HG03066 (cell line): ENCODE results near the gene TMEM132A.
A peak's percentile ranks its signal among the peaks of the same experiment; 100 is the strongest.

Experiments
- ATAC-seq: cut with Tn5 transposase; IDR thresholded peaks from one replicate; pipeline ENCODE4 v1.9.1; 2021; ENCODE audit warnings: low read depth; ENCODE audit not compliant: unreplicated experiment

The TMEM132A gene

DNA sequence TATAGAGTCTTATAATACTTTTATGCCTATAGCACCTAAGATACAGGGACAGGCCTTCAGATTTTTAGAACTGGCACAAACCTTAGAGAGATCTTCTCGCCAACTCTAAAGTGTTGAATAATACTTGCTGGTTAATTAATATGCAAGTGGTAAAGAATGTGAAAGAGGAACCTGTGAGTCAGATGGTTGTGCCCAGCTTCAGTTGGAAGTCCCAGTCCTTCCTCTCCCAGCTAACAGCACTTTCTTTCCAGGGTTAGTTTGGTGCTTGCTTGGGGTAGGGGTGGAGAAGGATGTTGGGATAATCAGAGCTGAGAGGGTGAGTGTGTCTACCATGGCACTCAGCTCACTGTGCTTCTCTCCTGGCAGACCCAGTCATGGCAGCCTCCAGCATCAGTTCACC, 4.9 kb upstream of the TMEM132A start:
- ATAC-seq = no peak

DNA sequence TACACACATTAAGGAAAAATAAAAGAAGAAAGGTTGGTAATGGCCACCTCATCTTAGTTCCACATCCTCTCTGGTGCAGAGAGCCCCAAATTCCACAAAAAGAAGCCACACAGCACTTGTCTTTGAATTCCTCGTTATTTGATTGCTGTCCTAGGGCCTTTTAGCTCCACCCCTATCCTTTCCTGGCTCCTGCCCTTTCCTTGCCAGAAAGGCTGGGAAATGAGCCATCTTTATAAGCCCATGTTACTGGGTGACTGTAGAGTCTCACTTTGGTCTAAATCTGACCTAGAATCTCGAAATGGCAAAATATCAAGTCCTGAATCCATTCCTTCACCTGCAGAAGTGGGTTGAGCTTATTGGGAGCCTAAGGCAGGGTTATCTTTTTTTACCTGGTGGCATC, 4.3 kb upstream of the TMEM132A start:
- ATAC-seq = no peak

DNA sequence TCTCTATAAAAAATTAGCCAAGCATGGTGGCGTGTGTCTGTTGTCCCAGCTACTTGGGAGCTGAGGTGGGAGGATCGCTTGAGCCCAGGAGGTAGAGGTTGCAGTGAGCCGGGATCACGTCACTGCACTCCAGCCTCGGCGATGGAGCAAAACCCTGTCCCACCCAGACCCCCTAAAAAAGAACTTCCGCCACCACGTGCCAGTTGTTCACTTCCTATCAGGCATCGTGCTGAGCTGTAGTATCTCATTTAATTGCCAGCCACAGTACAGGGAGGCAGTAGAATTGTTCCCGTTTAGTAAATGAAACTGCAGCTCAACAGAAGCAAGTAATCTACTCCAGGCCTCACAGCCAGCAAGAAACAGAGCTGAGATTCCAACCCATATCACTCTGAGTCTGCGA, 3.0 kb upstream of the TMEM132A start:
- no peak for ATAC-seq

DNA sequence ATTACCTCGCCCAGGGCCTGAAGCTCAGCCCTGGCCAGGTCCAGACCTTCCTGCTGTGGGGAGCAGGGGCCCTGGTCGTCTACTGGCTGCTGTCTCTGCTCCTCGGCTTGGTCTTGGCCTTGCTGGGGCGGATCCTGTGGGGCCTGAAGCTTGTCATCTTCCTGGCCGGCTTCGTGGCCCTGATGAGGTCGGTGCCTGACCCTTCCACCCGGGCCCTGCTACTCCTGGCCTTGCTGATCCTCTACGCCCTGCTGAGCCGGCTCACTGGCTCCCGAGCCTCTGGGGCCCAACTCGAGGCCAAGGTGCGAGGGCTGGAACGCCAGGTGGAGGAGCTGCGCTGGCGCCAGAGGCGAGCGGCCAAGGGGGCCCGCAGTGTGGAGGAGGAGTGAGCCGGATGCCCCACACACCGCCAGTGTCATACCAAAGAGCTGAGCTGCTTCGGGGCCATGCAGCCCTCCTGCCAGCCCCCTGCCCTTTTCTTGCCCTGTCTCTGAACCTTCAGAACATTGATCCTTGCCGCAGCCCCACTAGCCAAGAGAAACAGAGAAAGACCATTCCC, 2.4 kb upstream of the TMEM132A start:
- no peak for ATAC-seq

DNA sequence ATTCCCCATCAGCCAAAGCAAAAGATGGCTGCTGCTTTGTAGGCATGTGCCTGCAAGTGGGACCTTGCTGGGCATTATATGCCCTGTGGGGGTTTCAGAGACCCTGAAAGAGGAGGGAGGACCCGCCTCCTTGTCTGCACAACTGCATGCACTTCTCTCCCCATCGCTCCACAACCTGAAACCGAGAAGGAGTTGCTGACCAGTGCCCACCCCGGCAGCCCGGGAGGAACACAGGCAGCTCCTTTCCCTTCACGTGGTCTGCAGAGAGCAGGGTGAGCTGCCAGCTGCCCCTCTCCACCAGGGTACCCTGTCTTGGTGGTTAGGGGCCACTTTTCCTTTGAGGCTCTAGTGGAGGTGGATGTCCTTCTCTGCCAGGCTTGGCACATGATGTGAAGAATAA, 1.4 kb upstream of the TMEM132A start:
- no peak for ATAC-seq

DNA sequence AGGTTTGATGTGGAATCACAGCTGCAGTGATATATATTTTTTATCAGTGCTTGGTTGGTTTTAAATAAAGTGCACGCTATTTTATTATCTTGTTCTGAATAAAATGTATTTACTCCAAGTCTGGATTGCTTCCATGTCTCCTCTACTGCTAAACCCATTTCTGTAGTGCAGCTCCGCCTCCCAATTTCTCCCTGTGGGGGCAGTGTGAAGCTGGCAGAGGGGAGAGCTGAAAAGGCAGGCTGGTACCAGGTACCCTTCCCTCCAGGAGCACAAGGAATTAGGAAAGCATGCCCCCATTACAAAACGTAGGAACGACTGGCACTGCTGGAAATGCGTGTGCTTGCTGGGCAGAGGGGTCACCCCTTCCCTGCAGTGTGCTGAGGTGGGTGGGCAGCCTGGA, 934 bp upstream of the TMEM132A start:
- no peak for ATAC-seq

DNA sequence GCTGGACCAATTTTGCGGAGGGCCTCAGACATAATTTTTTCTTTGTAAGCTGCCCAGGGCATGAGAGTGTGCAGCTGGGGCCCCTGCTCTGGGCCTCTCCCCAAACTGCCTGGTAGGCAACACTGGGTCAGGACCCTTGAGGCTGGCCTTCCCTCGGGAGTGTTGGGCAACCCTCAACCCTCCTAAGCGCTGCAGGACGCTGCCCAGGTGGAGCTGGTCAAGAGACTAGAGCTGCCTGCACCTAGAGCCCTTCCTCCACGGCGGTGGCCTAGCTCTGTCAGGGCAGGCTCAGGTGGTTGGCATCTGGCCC, 505 bp upstream of the TMEM132A start:
- no peak for ATAC-seq

DNA sequence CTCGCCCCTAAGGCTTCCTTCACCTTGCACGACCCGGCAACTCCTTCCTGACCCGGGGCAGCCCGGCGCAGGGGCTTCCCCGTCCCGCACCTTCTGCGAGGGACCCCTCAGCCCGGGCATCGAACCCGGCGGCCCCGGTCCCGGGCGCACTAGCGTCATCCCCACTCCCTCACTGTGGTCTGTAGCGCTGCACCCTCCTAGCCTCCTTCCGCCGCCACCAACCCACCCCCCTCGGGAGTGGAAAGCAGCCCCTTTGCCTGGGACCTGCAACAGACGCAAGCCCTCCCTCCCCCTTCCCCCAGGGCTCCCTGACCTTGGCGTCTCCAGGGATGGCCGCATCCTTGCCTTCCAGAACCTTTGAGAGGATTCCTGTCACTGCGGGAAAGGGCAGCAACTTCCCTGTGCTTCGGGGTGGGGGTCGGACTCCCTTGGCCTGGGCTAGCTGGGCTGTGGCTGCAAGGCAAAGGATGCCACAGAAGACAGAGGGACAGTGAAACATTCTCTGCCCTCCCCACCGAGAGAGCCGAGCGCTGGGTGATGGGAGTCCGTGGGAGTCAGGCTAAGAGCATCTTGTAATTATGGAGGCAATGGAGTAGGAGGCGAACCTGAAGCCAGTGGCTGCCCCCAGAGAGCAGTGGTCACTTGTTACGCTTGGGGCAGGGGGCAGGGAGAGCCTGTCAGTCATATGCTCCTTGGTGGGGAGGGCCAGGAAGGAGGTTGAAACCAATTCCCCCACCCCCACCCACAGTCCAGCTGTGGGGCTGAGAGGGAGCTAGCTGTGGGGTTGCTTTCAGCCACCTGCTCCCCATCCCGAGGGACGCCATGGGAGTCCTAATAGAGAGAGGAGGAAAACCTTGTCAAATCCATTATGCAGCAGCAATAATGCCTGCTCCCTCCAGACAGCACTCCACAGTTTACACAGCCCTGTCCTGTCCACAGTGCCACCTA, 920 bp downstream of the TMEM132A start:
- ATAC-seq = peak; percentile 4

DNA sequence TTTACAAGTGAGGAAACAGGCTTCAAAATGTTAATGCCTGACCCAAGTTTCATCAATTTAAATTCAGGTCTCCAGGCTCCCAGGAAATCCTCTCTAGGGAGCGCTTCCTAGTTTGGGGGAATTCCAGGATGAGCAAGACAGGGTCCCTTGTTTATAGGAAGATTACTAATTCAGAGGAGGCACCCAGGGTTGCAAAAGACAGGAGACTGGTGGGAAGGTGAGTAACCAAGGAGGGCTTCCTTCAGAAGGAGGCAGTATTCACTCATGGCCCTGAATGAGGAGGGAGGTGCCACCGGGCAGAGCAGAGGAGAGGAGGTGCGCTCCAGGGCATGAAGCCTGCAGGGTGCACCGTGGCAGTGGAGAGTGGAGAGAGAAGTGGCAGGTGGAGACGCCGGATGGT, 1.6 kb downstream of the TMEM132A start:
- no peak for ATAC-seq

DNA sequence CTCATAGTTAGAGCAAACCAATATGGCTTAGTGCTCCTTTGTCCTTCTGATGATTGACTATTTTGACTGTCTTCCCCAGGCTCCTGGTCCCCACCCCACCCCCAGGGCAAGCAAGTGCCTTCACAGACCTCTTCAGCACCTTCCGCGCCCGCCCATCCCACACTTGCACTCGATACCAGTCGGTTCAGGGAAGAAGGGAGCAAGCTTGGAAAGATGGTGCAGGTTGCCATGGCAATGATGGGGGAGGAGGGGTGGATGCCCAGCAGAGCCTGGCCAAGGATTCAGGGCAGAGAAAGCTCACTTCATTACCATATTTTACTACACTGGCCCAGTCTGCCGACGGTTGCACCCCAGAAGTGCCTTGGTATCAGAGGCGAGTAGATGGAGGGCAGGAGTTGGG, 2.2 kb downstream of the TMEM132A start:
- ATAC-seq = no peak

DNA sequence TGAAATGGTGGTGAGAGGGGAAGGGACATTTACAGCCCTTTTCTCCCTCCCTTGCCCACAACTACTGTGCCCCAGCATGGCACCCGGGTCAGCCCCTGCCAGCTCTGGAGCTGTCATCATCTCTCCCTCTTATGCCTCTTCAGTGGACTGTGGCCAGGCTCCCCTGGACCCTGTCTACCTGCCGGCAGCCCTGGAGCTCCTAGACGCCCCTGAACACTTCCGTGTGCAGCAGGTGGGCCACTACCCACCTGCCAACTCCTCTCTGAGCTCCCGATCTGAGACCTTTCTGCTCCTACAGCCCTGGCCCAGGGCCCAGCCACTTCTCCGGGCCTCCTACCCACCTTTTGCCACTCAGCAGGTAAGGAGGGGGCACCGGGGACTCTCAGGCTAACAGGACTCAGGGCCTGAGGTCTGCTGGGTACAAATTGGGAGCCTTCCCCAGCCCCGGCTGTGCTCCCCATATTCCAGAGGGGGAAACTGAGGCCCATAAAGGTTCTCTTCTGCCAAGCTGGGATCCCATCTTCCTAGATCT, 2.9 kb downstream of the TMEM132A start:
- ATAC-seq = no peak

DNA sequence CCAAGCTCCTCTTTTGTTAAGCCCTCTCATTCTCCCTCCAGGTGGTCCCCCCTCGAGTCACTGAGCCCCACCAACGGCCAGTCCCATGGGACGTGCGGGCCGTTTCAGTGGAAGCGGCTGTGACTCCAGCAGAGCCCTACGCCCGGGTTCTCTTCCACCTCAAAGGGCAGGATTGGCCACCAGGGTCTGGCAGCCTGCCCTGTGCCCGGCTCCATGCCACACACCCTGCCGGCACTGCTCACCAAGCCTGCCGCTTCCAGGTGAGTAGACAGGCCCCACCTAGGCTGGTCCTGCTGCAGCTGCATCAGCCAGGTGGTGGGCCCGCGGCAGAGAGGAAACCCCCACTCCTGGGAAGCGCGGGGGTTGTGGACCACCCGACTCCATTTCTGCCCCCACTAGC, 3.3 kb downstream of the TMEM132A start:
- no peak for ATAC-seq

DNA sequence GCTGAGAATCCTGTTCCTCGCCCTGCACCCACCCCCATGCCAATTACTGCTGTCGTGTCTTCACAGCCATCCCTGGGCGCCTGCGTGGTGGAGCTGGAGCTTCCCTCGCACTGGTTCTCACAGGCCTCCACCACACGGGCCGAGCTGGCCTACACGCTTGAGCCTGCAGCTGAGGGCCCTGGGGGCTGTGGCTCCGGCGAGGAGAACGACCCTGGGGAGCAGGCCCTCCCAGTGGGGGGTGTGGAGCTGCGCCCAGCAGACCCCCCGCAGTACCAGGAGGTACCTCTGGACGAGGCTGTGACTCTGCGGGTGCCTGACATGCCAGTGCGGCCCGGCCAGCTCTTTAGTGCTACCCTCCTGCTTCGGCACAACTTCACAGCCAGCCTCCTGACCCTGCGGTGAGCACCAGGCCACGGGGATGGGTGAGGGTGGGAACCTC, 4.3 kb downstream of the TMEM132A start:
- no peak for ATAC-seq

DNA sequence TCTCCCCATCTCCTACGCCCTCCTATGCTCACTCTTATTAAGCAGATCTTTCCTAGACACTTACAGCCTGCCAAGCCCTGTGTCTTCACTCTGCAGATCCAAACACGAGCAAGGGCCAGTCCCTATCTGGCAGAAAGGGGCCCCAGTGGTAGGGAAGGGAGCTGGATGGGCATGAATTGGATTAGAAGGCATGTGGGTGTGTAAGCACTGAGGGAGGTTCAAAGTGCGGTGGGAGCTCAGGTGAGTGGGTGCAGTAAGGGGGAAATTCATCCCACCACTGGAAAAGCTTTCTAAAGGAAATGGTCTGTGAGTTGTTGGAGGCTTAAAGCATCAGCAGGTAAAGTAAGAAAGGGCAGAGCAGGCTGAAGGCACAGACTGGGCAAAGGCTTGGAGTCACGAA, 5.5 kb downstream of the TMEM132A start:
- ATAC-seq = no peak

DNA sequence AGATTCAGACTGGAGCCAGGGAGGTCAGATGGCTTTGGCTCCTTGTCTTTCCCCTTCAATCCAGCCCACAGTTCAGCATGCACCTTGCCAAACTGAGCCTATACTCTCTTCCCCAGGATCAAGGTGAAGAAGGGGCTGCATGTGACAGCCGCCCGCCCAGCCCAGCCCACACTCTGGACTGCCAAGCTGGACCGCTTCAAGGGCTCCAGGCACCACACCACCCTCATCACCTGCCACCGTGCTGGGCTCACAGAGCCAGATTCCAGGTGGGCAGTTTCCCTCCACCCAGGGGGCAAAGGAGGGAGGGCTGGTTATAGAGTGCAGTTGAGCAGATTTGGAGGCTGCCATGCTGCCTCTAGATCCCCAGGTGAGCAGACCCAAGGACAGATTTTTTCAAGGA, 6.1 kb downstream of the TMEM132A start:
- no peak for ATAC-seq

DNA sequence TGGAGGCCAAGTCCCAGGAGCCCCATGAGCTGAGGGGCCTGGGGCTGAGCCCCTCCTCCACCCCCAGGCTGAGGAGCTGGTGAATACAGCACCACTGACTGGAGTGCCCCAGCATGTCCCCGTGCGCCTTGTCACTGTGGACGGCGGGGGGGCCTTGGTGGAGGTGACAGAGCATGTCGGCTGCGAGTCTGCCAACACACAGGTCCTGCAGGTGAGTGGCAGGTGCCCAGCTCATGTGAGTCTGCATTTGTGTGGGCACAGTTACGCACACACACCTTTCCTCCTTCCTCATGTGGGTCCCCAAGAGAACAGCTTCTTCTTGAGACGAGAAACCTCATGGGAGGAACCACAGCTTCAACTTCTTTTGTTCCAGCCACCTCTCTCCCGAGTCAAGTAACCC, 7.7 kb downstream of the TMEM132A start:
- ATAC-seq = no peak

DNA sequence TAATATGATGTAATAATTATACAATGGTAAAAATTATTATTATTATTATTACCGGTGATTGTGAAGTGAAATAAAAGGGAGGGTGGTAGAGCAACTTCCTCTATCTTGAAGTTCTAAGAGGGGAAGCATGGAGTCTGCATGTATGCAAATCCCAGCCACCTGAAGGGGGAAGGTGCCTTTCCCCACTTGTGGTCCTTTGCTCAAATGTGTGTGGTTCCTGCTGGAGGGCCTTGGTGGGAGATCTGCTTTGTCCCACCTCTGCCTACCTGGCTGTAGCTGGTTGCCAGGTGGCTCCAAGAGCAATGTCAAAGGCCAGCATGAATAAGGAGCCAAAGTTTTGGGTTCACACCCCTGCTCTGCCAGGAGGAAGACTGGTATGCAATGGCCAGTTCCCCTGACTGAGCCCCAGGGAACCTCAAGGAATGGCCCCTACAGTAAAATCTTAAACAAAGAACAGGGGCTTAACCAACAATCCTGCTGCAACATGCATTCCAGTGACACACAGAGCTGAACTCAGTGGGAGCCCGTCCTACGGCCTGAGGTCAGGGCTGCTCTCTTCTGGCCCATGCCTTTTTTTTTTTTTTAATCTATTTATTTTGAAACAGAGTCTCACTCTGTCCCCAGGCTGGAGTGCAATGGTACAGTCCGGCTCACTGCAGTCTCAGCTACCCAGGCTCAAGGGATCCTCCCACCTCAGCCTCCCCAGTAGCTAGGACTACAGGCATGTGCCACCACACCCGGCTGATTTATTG, 8.5 kb downstream of the TMEM132A start:
- no peak for ATAC-seq

DNA sequence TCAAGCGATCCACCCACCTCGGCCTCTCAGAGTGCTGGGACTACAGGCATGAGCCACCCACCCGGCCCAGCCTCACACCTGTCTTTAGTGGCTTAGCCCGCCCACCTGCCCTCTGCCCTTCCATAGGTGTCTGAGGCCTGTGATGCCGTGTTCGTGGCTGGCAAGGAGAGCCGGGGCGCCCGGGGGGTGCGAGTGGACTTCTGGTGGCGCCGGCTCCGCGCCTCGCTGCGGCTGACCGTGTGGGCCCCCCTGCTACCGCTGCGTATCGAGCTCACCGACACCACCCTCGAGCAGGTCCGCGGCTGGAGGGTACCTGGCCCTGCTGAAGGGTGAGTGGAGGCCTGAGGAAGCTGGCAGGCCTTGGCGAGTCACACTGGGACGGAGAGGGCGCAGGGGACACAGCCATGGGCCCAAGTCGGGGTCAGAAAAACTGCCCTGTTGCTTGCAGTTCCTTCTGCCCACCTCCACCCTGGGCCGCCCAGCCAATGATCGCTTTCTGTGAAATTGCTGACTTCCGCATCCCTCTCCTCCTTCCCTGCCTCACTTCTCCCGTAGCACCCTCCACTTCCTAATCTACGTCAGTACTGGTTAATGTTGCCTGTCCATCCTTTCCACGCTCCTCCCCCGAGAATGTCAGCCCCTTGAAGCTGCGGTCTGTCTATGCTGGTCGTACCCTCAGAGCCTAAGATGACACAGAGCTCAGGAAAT, 9.3 kb downstream of the TMEM132A start:
- ATAC-seq = no peak

DNA sequence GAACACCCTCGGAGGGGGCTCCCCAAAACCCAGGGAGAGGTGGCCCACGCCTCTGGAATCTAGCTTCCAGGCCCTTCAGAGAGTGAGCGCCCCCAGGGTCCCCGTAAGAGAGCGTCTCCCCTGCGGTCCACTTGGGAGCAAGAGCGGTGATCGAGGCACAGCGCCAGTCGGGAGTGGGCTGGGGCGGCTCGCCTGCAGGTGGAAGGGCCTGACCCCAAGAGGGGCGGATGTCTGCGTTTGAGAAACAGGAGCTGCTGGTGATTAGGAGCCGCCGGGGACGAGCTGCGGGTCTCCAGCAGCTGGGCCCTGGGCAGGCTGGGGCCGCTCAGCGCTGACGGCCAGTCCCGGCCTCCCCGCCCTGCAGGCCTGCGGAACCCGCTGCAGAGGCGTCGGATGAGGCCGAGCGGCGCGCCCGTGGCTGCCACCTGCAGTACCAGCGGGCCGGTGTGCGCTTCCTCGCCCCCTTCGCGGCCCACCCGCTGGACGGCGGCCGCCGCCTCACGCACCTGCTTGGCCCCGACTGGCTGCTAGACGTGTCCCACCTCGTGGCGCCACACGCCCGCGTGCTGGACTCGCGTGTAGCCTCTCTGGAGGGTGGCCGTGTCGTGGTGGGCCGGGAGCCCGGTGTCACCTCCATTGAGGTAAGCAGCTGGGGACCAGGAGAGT, 10.0 kb downstream of the TMEM132A start:
- ATAC-seq = no peak
